WI38 (cell line): ENCODE data around the gene SNAPIN.
A peak's percentile ranks its signal among the peaks of the same experiment; 100 is the strongest.

Source experiments
- H3K4me3 ChIP-seq: 2 replicates; pipeline ENCODE4 v1.5.1; 2011; ENCODE audit warnings: low read depth, mild to moderate bottlenecking, control low read depth, low read length
- TF ChIP-seq, protein P1 (sequence below): IDR thresholded peaks from 2 replicates; pipeline ENCODE4 v1.5.1; 2012; ENCODE audit warnings: low read depth, mild to moderate bottlenecking, control low read depth, low read length

SNAPIN gene

DNA sequence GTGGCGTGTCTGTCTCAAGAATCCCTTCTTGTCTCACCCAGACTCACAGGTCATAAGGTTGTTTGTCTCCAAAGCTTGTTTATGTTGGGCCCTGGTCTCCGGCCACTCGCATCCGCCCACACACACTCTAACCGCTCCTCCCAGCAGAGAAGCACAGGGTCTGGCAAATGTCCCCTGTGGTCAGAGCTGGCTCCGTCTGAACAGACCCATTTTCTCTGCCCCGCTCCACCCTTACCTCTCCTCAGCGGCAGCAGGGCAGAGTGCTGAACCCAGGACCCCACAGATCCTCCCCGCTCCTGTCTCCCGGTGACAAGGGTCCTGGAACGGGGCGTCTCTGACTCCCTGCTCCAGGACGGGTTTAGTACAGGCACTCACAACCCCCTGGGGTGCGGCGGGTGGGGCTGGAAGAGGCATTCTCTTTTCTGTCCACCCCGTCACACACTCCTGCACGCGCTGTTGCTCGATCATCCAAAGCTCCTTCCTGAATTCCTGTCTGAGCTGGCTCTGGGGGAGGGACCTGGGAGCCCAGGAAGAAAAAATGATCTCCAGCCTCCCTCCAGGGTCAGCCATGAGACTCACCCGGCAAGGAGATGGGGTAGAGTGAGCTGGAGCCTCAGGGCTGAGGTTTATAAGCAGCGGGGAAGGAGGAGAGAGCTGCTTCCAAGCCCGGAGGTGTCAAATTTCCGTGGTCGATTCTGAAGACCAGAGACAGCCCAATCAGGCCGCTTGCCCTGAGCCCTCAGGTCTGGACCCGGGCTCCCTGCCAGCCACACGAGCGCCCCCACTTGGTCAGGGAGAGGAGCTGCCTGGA, 31.4 kb upstream of the SNAPIN start, which contains the start of gene S100A13:
Gene S100A13, minus strand, starts transcription at position 602 of the 811 bp plus-strand sequence. CDS start 1,033 bp downstream, outside the sequence.
- peak within 1 kb of the TSS; percentile 71 for H3K4me3 ChIP-seq

DNA sequence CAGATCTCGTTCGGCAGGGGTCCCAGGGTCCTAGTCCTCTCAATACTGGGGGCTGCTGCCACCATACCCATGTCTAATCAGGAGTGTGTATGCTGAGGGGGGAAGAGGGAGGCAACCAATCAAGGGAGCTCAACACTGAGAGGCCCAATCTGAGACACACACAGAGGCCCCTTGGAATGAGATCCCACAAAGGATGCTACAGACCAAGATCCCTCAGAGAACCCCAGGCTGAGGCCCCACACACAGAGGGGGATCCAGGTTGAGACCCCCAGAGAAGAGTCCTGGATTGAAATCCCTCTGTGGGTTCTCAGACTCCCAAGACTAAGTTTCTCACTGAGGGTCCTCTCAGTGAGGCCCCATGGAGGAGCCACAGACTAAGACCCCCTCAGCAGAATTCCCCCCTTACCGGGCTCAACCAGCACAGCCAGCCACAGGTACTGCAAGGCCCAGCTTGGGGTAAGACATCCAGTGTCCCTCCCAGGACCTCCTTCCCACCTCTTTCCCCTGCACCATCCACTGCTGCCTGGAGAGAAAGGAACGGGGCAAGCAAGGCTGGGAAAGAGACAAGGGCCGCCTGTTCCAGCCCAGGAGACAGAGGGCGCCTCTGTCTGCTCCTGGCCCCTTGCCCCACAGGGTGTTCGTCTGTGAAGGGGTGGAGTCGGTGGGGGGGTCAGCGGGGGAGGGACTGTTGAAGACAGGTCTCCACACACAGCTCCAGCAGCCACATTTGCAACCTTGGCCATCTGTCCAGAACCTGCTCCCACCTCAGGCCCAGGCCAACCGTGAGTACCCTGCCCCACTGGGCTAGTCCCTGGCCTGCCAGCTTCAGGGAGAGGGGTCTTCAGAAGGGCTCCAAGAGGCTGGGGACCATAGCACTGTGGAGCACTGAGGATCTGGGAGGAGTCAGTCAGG, 30.5 kb upstream of the SNAPIN start, which contains the start of gene S100A1:
Gene S100A1, plus strand, starts transcription at position 720 of the 912 bp plus-strand sequence. CDS start 2,088 bp downstream, outside the sequence.
- peak within 1 kb of the TSS; percentile 71 for H3K4me3 ChIP-seq
- TF ChIP-seq, protein P1, sequence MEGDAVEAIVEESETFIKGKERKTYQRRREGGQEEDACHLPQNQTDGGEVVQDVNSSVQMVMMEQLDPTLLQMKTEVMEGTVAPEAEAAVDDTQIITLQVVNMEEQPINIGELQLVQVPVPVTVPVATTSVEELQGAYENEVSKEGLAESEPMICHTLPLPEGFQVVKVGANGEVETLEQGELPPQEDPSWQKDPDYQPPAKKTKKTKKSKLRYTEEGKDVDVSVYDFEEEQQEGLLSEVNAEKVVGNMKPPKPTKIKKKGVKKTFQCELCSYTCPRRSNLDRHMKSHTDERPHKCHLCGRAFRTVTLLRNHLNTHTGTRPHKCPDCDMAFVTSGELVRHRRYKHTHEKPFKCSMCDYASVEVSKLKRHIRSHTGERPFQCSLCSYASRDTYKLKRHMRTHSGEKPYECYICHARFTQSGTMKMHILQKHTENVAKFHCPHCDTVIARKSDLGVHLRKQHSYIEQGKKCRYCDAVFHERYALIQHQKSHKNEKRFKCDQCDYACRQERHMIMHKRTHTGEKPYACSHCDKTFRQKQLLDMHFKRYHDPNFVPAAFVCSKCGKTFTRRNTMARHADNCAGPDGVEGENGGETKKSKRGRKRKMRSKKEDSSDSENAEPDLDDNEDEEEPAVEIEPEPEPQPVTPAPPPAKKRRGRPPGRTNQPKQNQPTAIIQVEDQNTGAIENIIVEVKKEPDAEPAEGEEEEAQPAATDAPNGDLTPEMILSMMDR = no peak

More for the DNA sequence above, 31.4 kb upstream of the SNAPIN start, which contains the start of gene S100A13:
- TF ChIP-seq, protein P1 = peak; percentile 79

DNA sequence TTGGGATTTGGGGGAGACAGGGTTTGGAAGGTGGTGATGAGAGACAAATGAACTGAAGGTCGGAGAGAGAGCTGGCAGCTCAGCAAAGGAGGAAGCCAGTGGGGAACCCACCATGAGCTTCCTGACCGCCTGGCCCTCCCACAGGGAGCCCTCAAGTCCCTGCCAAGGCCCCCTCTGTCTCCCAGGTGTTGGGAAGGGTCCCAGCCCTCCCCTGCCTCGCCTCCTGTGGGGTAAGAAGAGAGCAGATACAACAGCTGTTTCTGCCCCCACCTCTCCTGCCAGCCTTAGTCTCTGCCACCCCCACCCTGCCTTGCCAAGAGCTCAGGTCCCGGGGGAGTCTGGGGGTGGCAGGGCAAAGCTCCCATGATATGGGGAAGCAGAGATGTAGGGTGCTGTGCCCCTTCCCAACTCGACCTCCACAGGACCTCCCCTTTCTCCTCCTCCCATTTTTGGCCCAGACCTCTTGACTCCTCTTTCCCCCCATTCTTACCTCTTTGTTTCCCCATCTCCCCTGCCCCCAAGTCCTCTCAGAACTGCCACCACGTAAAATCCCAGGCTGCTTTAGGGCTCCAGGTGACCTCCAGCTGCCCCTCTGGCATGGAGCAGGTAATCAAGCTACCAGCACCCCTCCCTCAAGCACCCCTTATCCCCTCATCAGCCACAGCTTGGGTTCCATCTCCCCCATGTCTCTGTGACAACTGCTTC, 29.7 kb upstream of the SNAPIN start:
- H3K4me3 ChIP-seq = no peak overlapping the region
- TF ChIP-seq, protein P1 = no peak

DNA sequence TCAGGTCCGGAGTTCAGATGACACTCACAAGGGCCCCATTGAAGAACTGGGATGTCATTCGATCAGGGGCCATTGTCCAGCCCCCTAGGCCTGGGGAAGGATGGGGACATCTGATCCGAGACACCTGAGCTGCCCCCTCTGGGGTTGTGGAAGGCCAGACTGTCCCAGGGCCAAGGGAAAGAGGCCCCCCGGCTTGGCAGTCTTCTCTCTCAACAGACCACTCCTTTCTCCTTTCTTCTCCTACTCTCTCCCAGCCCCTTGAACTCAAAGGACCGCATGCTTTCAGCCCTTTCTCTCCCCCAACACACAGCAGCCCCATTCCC, 29.2 kb upstream of the SNAPIN start:
- H3K4me3 ChIP-seq = no peak overlapping the region
- TF ChIP-seq, protein P1 = no peak

DNA sequence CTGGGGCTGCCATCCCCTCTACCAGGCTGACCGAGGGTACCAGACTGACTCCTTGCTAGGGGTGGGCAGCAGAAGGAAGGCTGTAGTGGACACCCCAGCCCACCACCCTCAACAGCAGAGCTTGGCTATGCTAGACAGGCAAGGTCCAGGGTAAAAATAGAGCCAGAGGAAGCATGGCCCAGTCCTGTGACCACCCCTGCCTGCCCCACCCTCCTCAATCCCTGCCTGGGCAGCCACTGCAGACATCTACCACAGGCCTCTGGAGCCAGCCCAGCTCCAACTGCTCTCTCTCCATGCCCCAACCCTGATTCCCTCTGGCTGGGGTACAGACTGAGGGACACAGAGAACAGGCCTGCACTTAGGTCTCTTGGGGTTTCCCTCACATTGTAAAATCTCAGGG, 28.5 kb upstream of the SNAPIN start:
- no peak overlapping the region for H3K4me3 ChIP-seq
- TF ChIP-seq, protein P1 = no peak

DNA sequence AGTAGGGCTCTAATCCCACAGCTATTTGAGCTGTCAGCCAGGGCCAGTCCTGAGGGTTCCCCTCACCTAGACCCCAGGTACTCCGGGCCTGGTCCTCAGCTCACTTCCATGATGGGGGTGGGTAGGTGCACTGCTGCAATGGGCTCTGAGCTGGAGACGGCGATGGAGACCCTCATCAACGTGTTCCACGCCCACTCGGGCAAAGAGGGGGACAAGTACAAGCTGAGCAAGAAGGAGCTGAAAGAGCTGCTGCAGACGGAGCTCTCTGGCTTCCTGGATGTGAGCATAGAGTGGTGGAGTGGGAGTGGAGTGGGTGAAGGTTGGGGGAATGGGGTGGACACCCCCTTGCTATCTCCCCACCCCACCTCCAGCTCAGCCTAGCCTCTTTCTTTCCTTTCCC, 28.1 kb upstream of the SNAPIN start:
- H3K4me3 ChIP-seq = no peak overlapping the region
- TF ChIP-seq, protein P1 = no peak
